Neural cell (in vitro differentiated cells): Measurements from ENCODE around the gene MAJIN.

Experiments
- EP300 ChIP-seq: fragments of 450-650 bp; conservative IDR thresholded peaks from 2 replicates; pipeline ENCODE4 v1.6.1; 2014; ENCODE audit warnings: antibody characterized with exemption, mild to moderate bottlenecking, moderate library complexity; ENCODE audit not compliant: poor library complexity, severe bottlenecking
- EZH2 ChIP-seq: fragments of 200-600, 300-800 bp; shearing (Covaris generic), sonication (generic); IDR thresholded peaks from 2 replicates; pipeline ENCODE4 v1.6.1; 2014; ENCODE audit warnings: antibody characterized with exemption, low read length, borderline replicate concordance, mild to moderate bottlenecking; ENCODE audit not compliant: insufficient read depth, poor library complexity, severe bottlenecking
- RAD21 ChIP-seq: fragments of 450-650 bp; conservative IDR thresholded peaks from 2 replicates; pipeline ENCODE4 v1.6.1; 2014; ENCODE audit warnings: antibody characterized with exemption, mild to moderate bottlenecking, moderate library complexity
- TAF1 ChIP-seq: IDR thresholded peaks from 2 replicates; pipeline ENCODE4 v1.6.1; 2012; ENCODE audit warnings: low read depth
- TF ChIP-seq, protein P1 (sequence below): IDR thresholded peaks from 2 replicates; pipeline ENCODE4 v1.6.1; 2012; ENCODE audit warnings: borderline replicate concordance
- TF ChIP-seq, protein P2 (sequence below): fragments of 450-650 bp; IDR thresholded peaks from 2 replicates; pipeline ENCODE4 v1.5.1; 2014; ENCODE audit warnings: antibody characterized with exemption, mild to moderate bottlenecking, moderate library complexity; ENCODE audit not compliant: poor library complexity, severe bottlenecking

DNA sequence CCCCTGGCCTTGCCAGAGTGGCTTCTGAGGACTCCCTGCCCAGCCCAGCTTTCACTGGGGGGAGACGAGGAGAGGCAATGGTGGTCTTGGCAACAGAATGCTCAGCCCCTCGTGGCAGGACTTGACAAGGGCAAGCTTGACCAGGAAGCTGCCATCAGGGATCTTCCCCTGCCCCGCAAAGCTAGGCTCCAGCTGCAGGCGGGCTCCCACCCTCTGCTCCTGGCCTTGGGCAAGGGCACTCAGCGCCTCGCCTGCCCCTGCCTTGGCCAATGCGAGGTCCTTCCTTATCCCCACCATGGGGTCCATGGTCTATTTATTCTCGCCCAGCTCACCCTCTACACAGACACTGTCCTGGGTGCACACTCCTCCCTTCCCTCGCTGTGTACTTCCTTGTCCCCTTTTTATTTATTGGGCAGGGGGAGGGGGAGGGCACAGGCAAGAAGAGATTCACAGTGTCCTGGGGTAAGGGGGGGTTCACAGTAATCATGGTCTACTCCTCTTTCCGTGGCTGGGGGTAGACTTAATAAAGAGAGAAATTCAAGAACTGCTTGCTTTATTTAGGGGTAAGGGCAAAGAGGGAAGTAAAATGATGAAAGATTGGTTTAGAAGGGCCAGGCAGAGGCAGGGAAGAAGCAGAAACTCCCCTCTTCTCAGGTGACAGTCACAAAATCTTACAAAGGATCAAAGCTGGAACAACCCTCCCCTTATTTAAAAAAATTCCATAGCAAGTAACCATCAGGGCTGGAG lies 37.8 kb downstream of the MAJIN start:
- no peak for TF ChIP-seq EZH2
- TF ChIP-seq TAF1, result no peak
- TF ChIP-seq RAD21, result no peak
- TF ChIP-seq, protein P1, sequence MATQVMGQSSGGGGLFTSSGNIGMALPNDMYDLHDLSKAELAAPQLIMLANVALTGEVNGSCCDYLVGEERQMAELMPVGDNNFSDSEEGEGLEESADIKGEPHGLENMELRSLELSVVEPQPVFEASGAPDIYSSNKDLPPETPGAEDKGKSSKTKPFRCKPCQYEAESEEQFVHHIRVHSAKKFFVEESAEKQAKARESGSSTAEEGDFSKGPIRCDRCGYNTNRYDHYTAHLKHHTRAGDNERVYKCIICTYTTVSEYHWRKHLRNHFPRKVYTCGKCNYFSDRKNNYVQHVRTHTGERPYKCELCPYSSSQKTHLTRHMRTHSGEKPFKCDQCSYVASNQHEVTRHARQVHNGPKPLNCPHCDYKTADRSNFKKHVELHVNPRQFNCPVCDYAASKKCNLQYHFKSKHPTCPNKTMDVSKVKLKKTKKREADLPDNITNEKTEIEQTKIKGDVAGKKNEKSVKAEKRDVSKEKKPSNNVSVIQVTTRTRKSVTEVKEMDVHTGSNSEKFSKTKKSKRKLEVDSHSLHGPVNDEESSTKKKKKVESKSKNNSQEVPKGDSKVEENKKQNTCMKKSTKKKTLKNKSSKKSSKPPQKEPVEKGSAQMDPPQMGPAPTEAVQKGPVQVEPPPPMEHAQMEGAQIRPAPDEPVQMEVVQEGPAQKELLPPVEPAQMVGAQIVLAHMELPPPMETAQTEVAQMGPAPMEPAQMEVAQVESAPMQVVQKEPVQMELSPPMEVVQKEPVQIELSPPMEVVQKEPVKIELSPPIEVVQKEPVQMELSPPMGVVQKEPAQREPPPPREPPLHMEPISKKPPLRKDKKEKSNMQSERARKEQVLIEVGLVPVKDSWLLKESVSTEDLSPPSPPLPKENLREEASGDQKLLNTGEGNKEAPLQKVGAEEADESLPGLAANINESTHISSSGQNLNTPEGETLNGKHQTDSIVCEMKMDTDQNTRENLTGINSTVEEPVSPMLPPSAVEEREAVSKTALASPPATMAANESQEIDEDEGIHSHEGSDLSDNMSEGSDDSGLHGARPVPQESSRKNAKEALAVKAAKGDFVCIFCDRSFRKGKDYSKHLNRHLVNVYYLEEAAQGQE, result no peak
- TF ChIP-seq, protein P2, sequence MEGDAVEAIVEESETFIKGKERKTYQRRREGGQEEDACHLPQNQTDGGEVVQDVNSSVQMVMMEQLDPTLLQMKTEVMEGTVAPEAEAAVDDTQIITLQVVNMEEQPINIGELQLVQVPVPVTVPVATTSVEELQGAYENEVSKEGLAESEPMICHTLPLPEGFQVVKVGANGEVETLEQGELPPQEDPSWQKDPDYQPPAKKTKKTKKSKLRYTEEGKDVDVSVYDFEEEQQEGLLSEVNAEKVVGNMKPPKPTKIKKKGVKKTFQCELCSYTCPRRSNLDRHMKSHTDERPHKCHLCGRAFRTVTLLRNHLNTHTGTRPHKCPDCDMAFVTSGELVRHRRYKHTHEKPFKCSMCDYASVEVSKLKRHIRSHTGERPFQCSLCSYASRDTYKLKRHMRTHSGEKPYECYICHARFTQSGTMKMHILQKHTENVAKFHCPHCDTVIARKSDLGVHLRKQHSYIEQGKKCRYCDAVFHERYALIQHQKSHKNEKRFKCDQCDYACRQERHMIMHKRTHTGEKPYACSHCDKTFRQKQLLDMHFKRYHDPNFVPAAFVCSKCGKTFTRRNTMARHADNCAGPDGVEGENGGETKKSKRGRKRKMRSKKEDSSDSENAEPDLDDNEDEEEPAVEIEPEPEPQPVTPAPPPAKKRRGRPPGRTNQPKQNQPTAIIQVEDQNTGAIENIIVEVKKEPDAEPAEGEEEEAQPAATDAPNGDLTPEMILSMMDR, result no peak
- TF ChIP-seq EP300, result no peak
